ENCODE data around the gene EVPL. TPM values are rescaled to one million over a fixed set of nuclear protein-coding genes. Genes with fewer than 3 reads are reported as not detected.

Gene EVPL
- total and polyA plus RNA-seq, 2 donors (not counting 3 experiments of a cell fraction or from before 2014, with no cell fraction given), result not detected

- ChIA-PET CTCF (interaction anchor here (1.2 to 1.7 kb wide), 3 partner anchors 14 to 34 kb away, joined by 3 to 4 read pairs (median 3); no protein-coding TSS in a partner anchor), POLR2A (no interaction called here)
- TF ChIP-seq POLR2AphosphoS5 (IDR thresholded peaks at IDR 0.05; ENCODE audit: insufficient read depth, low read depth, low read length) (no peak), MAX (IDR thresholded peaks at IDR 0.05; ENCODE audit: insufficient read depth, insufficient read length) (no peak), CTCF (IDR thresholded peaks at IDR 0.05; ENCODE audit: extremely low read depth in 1 of 2, insufficient read depth in 1 of 2, low read depth in 1 of 2, low read length in 2 of 2) (no peak), GATA2 (IDR thresholded peaks at IDR 0.05; ENCODE audit: insufficient read depth, insufficient read length, low read depth, low read length) (no peak), JUN (IDR thresholded peaks at IDR 0.05; ENCODE audit: borderline replicate concordance, insufficient read depth, insufficient read length, low read depth) (no peak), FOS (IDR thresholded peaks at IDR 0.05; ENCODE audit: borderline replicate concordance, insufficient read depth, low read length) (no peak), MYC (IDR thresholded peaks at IDR 0.05; ENCODE audit: low read depth, low read length) (no peak)
- no peaks in the 10 kb centered on the region for H3K27me3 ChIP-seq (ENCODE audit: control insufficient read depth in 2 of 2, insufficient read depth in 2 of 2, low read length in 2 of 2)
- H2AFZ ChIP-seq (ENCODE audit: low read depth, low read length), result no peak overlapping the region
- no TSS peak for BruUV-seq (replicated peaks)
- no peak overlapping the region for H3K4me3 ChIP-seq (replicated peaks in 1 of 3; ENCODE audit: insufficient read depth in 1 of 3, low read depth in 1 of 3, low read length in 3 of 3)
- peaks cover 7% of the 10 kb centered on the region for H3K4me1 ChIP-seq (ENCODE audit: control insufficient read depth, extremely low read depth, insufficient read depth, low read length)
- no peak overlapping the region for H3K9ac ChIP-seq (replicated peaks; ENCODE audit: extremely low read depth, insufficient read depth, low read length)
- no peak overlapping the region for H3K4me2 ChIP-seq (ENCODE audit: insufficient read depth, low read length)
- no peaks in the 10 kb centered on the region for H3K9me1 ChIP-seq (replicated peaks; ENCODE audit: control insufficient read depth, extremely low read depth, insufficient read depth, low read length)
- H3K79me2 ChIP-seq (ENCODE audit: control insufficient read depth, insufficient read depth, low read length), result peaks cover 20% of the 10 kb centered on the region
- H3K27ac ChIP-seq (ENCODE audit: insufficient read depth, low read depth, low read length), result no peak overlapping the region
- no peaks in the 10 kb centered on the region for H4K20me1 ChIP-seq (replicated peaks; ENCODE audit: control insufficient read depth, extremely low read depth, insufficient read depth, low read length)
- peaks cover 16 to 40% of the 10 kb centered on the region in 2 experiments for H3K36me3 ChIP-seq (ENCODE audit: control insufficient read depth in 2 of 2, extremely low read depth in 1 of 2, insufficient read depth in 2 of 2, low read length in 2 of 2)
- peak; percentile 67 for FAIRE-seq
- H3K9me3 ChIP-seq (replicated peaks; ENCODE audit: control insufficient read depth, insufficient read depth, low read length), result no peaks in the 10 kb centered on the region
- no peak for DNase-seq (ENCODE audit: low read depth, low spot score)
- intact Hi-C loops (cut with micrococcal nuclease) (no loop called here), dilution Hi-C loops (cut with MboI; ENCODE audit: extremely low pct_ligation_motif_present, low sequenced_read_pairs) (no loop called here)
These were observed 21.6 kb upstream of the EVPL start for GRCh38 chr17:76048711-76049110.
